ENCODE data around the gene SH3BGR.

SH3BGR gene

DNA sequence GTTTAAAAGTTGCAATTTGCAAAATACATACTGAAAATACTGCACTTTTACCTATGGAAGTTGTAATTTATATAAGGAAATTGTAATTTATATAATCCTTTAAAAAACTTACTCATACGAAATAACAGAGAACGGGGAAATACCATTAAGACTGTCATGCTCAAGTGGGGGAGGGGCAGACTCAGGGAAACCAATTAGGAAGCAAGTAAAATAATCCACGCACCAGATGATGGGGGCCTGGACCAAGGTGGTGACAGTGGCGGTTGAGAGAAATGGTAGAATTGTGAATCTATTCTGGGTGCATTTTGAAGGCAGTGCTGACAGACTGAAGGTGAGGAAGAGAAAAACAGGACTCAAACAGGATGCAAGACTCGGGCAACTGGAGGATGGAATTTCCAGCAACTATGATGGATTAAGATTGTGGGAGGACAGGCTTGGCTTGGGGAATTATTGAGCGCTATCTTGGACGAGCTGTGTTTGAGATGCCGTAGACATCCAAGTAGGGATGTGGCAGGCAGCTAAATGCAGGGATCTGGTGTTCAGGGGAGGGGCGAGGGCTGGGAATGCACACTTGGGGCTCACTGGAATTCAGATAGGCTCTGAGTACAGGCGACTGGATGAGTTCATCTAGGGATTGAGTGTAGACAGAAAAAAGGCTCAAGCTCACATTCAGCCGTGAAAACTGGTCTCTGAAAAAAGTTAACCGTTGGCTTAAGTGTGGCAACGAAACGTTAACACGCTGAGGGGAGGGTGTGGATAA, 7.2 kb upstream of the SH3BGR start:
- H3K36me3 ChIP-seq (replicated peaks; ENCODE audit: low read depth, low read length), result no peaks in the 10 kb centered on the region
- H3K27ac ChIP-seq (ENCODE audit: low read length), result no peak overlapping the region
- H3K27me3 ChIP-seq (ENCODE audit: low read depth, low read length), result peaks cover 5% of the 10 kb centered on the region; the same call in 1 of the 2 replicates
- peak overlapping the region; percentile 93 for H3K4me3 ChIP-seq (ENCODE audit: low read length)
- H2AFZ ChIP-seq (ENCODE audit: low read depth, low read length), result peak overlapping the region; percentile 88
- peak overlapping the region; percentile 70 for H3K9ac ChIP-seq (ENCODE audit: low read length)
- no peaks in the 10 kb centered on the region for H3K9me3 ChIP-seq (ENCODE audit: insufficient read depth, low read length)
- H3K4me1 ChIP-seq (ENCODE audit: low read length), result peaks cover 8% of the 10 kb centered on the region
- H4K20me1 ChIP-seq (ENCODE audit: insufficient read depth, low read length), result no peaks in the 10 kb centered on the region
- TF ChIP-seq EZH2phosphoT487 (IDR thresholded peaks at IDR 0.05; ENCODE audit: low read depth), result no peak
- TF ChIP-seq, protein P1, sequence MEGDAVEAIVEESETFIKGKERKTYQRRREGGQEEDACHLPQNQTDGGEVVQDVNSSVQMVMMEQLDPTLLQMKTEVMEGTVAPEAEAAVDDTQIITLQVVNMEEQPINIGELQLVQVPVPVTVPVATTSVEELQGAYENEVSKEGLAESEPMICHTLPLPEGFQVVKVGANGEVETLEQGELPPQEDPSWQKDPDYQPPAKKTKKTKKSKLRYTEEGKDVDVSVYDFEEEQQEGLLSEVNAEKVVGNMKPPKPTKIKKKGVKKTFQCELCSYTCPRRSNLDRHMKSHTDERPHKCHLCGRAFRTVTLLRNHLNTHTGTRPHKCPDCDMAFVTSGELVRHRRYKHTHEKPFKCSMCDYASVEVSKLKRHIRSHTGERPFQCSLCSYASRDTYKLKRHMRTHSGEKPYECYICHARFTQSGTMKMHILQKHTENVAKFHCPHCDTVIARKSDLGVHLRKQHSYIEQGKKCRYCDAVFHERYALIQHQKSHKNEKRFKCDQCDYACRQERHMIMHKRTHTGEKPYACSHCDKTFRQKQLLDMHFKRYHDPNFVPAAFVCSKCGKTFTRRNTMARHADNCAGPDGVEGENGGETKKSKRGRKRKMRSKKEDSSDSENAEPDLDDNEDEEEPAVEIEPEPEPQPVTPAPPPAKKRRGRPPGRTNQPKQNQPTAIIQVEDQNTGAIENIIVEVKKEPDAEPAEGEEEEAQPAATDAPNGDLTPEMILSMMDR (IDR thresholded peaks at IDR 0.05; ENCODE audit: low read depth, low read length), result no peak
- H3K79me2 ChIP-seq (ENCODE audit: low read length), result no peaks in the 10 kb centered on the region
- H3K4me2 ChIP-seq (ENCODE audit: low read length), result peak overlapping the region; percentile 83

DNA sequence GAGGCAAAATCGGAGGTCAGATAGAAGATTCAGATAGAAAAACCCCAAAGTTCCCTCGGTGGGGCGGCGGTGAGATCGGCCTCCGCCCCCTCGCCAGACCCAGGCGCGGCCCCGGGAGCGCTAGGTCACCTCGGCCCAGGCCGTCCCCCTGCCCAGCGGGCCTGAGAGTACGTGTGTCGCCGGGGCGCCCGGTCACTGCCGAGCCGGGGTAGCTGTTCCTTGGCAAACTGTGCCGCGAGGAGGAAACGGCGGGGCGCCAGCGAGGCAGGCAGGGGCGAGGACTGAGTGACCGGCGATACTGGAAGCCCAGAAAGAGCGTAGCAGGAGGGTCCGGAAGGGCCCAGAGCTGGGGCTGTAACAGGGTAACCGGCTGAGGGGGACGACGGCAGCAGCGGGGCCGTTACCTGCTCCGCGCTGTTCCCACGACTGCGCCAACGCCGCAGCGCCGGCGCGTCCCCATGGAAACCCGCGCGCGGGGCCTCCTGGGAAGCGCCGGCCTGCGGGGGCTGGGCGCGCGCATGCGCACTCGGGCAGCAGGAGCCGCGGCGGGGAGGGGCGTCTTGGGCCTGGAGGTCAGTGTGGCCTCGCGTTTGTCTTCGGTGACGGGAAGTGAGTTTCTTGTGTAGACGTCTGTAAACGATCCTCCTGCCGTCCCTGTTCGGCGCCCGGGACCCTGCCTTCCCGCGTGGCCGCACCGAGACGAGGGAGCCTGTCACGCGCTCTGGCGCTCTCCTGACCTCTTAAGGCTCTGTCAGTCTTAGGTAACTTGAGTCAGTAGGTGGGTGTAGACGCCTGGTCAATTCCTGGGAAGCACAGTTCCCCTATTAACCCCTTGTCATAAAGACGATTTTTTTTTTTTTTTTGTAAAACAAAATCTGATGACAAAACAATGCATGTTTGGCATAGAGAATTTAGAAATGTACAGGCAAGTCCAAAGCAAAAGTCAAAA, 6.2 kb upstream of the SH3BGR start, which contains the start of gene LCA5L:
LCA5L (minus strand) TSS at position 458 of the 949 bp plus-strand sequence. CDS start 17,285 bp downstream, outside the sequence.
- Histone ChIP-seq H3K9me3 (ENCODE audit: insufficient read depth, low read length) (no peaks in the 10 kb centered on the region), H3K36me3 (replicated peaks; ENCODE audit: low read depth, low read length) (no peaks in the 10 kb centered on the region), H3K27me3 (ENCODE audit: low read depth, low read length) (peaks cover 5% of the 10 kb centered on the region; the same call in 1 of the 2 replicates), H3K9ac (ENCODE audit: low read length) (peak within 1 kb of the TSS; percentile 79), H3K4me1 (ENCODE audit: low read length) (peaks cover 8% of the 10 kb centered on the region), H3K79me2 (ENCODE audit: low read length) (no peaks in the 10 kb centered on the region), H3K27ac (ENCODE audit: low read length) (peak within 1 kb of the TSS; percentile 29), H3K4me3 (ENCODE audit: low read length) (peak within 1 kb of the TSS; percentile 93), H2AFZ (ENCODE audit: low read depth, low read length) (peak within 1 kb of the TSS; percentile 88), H4K20me1 (ENCODE audit: insufficient read depth, low read length) (no peaks in the 10 kb centered on the region), H3K4me2 (ENCODE audit: low read length) (peak within 1 kb of the TSS; percentile 83)
- TF ChIP-seq EZH2phosphoT487 (IDR thresholded peaks at IDR 0.05; ENCODE audit: low read depth), result no peak
- TF ChIP-seq, protein P1 (IDR thresholded peaks at IDR 0.05; ENCODE audit: low read depth, low read length), result no peak

DNA sequence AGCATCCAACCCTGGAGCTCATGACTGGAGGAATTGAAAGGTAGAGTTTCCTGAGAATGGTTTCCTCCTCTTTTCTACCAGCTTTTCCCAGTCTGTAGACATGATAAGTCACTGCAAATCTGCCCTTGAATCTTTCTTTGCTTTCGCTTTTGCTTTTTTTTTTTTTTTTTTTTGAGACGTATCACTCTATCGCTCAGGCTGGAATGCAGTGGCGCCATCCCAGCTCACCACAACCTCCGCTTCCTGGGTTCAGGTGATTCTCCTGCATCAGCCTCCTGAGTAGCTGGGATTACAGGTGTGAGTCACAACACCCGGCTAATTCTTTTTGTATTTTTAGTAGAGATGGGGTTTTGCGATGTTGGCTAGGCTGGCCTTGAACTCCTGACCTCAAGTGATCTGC, 4.5 kb upstream of the SH3BGR start:
- Histone ChIP-seq H3K4me2 (ENCODE audit: low read length) (no peak overlapping the region), H4K20me1 (ENCODE audit: insufficient read depth, low read length) (no peaks in the 10 kb centered on the region), H3K27ac (ENCODE audit: low read length) (no peak overlapping the region), H3K4me1 (ENCODE audit: low read length) (peaks cover 8% of the 10 kb centered on the region), H3K79me2 (ENCODE audit: low read length) (no peaks in the 10 kb centered on the region), H3K9ac (ENCODE audit: low read length) (no peak overlapping the region), H3K27me3 (ENCODE audit: low read depth, low read length) (peaks cover 5% of the 10 kb centered on the region; the same call in 1 of the 2 replicates), H3K36me3 (replicated peaks; ENCODE audit: low read depth, low read length) (no peaks in the 10 kb centered on the region), H2AFZ (ENCODE audit: low read depth, low read length) (no peak overlapping the region), H3K9me3 (ENCODE audit: insufficient read depth, low read length) (no peaks in the 10 kb centered on the region), H3K4me3 (ENCODE audit: low read length) (no peak overlapping the region)
- TF ChIP-seq, protein P1 (IDR thresholded peaks at IDR 0.05; ENCODE audit: low read depth, low read length), result no peak
- TF ChIP-seq EZH2phosphoT487 (IDR thresholded peaks at IDR 0.05; ENCODE audit: low read depth), result no peak
